Thoracic aorta endothelial cell (primary cell): ENCODE measurements around the gene BICRA. TPM values are rescaled to one million over a fixed set of nuclear protein-coding genes. Genes with fewer than 3 reads are reported as not detected.

Experiments used
- small RNA-seq: library from RNA; depleted of rRNA; stranded (forward); fragments of <200 nt; gene quantifications from one replicate; pipeline ENCODE3, GENCODE V24; 2012
- total RNA-seq: library from RNA; depleted of rRNA; stranded (reverse); fragments of >200 nt; gene quantifications from 2 replicates; pipeline ENCODE4 v1.2.3, GENCODE V29; 2012

BICRA gene
- 11.0 and 19.2 TPM in 2 replicates for total RNA-seq

GRCh38 chr19:47608969-47609905 is at the start of gene BICRA:
Gene BICRA (plus strand): TSS chr19:47609134. CDS start chr19:47673575, 64,441 bp downstream.

GRCh38 chr19:47573071-47574026 is 35.6 kb upstream of the BICRA start, which contains the start of gene ZNF541:
Gene ZNF541 (minus strand): TSS chr19:47573148. CDS start chr19:47555856, 17,292 bp downstream.

GRCh38 chr19:47713046-47714021 is 104.4 kb downstream of the BICRA start, which contains the start of gene EHD2:
Gene EHD2 (plus strand): TSS chr19:47713422. CDS start chr19:47716613, 3,191 bp downstream.

GRCh38 chr19:47745010-47745901 is 136.3 kb downstream of the BICRA start, which contains the start of gene NOP53:
Gene NOP53 (plus strand): TSS chr19:47745546. CDS start chr19:47745560, 14 bp downstream.

Small RNAs within 50 kb of the gene (small RNA-seq; reads per million reads assigned to genes)
- not detected for gene RN7SL322P

Other genes starting within 250 kb of the BICRA start
- gene MEIS3, start 189.6 kb upstream of the BICRA start, total RNA-seq: not detected in 2 replicates
- gene SLC8A2, start 137.2 kb upstream of the BICRA start, total RNA-seq: not detected in 2 replicates
- 3.1 and 4.2 TPM in 2 replicates for gene KPTN, start 124.9 kb upstream of the BICRA start, total RNA-seq
- 73.3 and 74.5 TPM in 2 replicates for gene NAPA, start 94.1 kb upstream of the BICRA start, total RNA-seq
- 0.14 TPM in 1 of 2 replicates, not detected in the other for gene ZNF541, start 36.0 kb upstream of the BICRA start, total RNA-seq
- gene EHD2, start 104.3 kb downstream of the BICRA start, total RNA-seq: 126 and 166 TPM in 2 replicates
- 88.4 and 110 TPM in 2 replicates for gene NOP53, start 136.4 kb downstream of the BICRA start, total RNA-seq
- 292 and 365 TPM in 2 replicates for gene SELENOW, start 169.6 kb downstream of the BICRA start, total RNA-seq
- gene TPRX1, start 195.4 kb downstream of the BICRA start, total RNA-seq: not detected in 2 replicates
- not detected in 2 replicates for gene CRX, start 212.8 kb downstream of the BICRA start, total RNA-seq